Cerebellar cortex (tissue), 1 donor: ENCODE data around the gene TXNDC17.
"Not testable (repeated sequence)": the region's sequence is repeated elsewhere in the genome, so short reads cannot be mapped to it uniquely, and the experiment has no call there.

Source experiments
- DNase-seq: peaks from one replicate; pipeline ENCODE4 v3.0.0-alpha.2; 2015; ENCODE audit warnings: low spot score

TXNDC17 gene

DNA sequence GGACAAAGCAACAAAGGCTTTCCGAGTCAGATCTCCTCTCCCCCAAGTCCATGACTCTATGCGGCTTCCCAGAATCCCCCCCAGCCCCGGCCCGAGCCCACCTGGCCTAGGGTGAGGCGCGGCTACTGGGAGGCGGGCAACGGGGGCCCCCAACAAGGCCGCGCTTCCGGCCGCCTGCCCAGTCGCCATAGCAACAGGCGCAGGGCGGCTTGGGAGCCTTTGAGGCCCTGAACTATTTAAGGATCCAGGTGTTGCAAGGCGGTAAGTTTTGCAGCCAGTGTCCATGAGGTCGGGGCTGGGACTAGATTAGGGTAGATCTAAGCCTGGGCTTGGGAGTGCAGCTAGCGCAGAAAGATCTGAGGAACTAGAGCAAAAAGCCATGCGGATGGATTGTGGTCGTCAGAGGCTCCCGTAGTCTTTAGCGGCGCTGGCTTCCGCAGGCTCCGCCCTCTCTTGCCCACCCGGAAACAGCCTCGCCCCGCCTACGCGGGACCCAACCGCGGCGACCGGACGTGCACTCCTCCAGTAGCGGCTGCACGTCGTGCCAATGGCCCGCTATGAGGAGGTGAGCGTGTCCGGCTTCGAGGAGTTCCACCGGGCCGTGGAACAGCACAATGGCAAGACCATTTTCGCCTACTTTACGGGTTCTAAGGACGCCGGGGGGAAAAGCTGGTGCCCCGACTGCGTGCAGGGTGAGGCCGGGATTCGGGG lies at the start of gene TXNDC17, which contains the start of gene KIAA0753:
Gene TXNDC17, plus strand, starts transcription at position 525 of the 711 bp plus-strand sequence. Its CDS starts 23 bp downstream, at position 548.
Gene KIAA0753, minus strand, starts transcription at position 176 of the 711 bp plus-strand sequence. CDS start 5,608 bp downstream, outside the sequence.
- DNase-seq = peak; percentile 86

DNA sequence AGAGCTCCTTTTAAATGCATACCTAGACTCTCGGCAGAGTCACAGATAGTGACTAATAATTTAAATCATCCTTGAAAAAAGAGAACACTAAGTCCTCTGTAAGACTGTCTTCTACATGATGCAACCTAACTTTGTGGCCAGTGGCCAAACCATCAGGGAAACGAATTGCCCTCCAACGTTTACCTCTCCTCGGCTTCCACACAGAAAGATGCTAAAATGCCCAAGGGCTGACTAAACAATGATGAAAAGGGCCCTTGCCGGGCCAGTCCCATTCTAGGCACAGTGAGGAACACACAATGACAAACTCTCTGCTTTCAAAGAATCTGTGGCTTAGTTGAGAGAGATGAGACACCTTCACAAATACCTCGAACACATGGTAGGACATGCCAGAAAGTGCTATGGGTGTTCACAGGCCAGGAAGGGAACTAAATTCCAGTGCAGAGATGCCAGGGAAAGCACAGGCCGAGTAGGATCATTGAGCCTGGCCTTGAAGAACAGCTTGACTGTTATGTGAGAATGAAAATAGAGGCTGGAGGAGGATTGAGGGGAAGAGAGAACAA lies 49.2 kb upstream of the TXNDC17 start:
- DNase-seq = no peak

DNA sequence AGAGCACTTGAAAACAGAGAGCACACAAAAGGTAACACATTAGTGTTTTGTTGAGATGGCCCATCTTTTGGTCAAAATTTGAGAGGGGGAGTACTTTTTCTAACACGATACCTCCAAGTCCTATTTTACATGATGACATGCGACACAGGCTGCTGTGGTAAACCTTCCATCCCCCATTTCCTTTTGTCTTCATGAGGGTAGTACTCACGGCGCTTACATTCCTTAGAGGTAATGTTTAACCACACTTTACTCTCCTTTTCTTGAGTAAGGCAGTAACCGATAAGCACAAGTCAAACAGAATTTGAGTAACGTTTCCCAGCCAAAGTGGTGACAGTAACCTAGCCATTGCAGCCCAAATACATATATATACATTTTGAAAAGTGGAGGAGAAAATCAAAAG lies 48.7 kb upstream of the TXNDC17 start:
- DNase-seq = no peak

DNA sequence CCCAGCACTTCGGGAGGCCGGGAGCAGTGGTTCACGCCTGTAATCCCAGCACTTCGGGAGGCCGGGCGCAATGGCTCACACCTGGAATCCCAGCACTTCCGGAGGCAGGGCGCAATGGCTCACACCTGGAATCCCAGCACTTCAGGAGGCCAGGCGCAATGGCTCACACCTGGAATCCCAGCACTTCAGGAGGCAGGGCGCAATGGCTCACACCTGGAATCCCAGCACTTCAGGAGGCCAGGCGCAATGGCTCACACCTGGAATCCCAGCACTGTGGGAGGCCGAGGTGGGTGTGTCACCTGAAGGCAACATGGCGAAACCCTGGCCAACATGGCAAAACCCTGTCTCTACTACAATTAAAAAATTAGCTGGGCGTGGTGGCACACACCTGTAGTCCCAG lies 47.5 kb upstream of the TXNDC17 start:
- DNase-seq = not testable (repeated sequence)

DNA sequence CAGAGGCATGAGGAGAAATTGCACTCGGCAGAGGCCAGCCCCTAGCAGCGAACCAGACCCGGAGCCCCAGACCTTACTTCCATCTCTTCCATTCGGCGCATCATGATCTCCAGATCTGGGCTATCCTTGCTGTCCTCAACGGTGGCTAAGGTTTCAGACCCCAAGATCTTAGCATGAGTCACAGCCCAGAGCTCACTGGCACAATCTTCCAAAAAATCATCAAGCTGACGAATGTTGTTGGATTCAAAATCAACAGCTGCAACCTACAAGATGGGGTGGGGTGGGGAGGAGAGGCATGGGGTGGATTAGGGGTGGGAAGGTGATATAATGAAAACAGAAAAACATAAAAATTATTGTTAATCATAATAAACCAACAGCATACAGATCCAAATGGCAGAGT lies 44.8 kb upstream of the TXNDC17 start:
- no peak for DNase-seq

DNA sequence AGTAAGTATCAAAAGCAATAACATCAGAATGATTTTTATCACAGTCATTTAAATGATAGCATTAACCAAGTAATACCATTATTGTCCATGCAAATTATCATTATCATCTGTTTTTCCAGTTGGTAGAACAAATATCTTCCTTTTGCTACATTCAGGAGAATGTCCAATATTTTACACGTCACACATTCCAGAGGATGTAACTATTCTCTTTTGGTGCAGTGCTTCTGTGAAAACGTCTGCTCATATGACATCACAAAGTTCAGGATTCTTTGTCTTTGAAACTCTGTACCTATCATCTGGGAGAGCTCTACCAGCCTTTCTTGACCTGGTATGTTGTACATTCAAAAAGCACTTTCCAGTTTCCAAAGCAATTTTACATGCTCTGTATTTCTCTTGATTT lies 44.3 kb upstream of the TXNDC17 start:
- no peak for DNase-seq

DNA sequence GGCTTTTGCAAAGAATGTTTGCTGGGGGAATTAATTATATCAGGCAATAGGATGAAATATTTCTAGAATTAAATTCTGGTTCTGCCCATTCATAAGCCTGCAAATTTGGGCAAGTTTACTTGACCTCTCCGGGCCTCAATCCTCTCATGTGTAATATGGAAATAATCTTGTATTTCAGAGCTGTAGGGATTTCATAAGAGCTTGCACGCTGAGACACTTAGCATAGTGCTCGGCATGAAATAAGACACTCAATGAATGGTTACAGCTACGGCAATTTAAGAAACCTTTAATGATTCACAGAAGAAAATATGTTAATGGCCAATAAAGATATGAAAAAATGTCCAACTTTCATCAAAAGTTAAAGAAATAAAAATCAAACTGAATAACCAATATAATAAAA lies 43.9 kb upstream of the TXNDC17 start:
- DNase-seq = no peak

DNA sequence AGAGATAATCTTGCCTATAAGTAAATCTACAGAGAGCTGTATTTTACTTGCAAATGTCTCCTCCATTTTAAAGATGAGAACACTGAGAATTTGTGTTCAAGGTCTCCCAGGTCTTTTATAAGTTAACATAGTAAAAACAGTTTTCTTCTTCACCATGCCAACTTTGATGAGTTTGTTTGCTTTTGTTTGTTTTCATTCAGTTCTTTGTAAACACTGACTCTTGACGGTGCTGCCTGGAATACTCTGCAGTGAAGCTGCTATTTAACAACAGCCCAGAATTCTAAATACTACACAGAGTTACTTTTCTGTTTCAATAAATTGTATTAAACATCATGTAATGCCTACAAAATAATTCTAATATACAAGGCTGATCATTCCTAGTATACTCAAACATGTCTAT lies 43.1 kb upstream of the TXNDC17 start:
- DNase-seq = no peak

DNA sequence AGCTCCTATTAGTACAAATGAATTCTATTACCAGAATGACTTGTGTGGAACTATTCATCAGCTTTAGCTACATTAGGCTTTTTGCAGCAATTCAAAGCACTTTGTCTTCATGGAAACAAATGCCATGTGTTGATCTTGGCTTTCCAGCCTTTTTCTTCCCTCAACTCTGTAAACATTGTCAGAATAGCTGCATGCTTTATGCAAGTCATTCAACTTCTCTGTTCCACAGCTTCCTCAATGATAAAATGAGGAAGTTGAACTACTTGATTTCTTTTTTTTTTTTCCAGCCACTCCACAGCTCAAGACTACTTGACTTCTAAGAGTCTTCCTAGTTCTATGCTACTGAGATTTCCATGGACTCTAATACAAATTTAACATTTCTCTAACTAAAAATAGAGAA lies 41.5 kb upstream of the TXNDC17 start:
- no peak for DNase-seq

DNA sequence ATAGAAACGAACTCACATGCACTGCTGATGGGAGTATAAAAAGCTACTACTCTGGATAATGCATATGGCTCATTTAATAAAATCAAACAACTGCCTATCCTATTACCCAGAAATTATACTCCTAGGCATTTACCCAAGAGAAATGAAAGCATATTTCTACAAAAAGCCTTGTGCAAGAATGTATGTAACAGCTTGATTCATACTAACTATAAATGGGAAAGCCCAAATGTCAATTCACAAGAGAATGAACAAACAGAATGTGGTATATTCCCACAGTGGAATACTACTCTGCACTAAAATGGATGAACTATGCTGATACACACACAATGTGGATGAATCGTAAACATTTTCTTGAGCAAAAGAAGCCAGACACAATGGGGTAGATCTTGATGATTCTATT lies 38.7 kb upstream of the TXNDC17 start:
- no peak for DNase-seq

DNA sequence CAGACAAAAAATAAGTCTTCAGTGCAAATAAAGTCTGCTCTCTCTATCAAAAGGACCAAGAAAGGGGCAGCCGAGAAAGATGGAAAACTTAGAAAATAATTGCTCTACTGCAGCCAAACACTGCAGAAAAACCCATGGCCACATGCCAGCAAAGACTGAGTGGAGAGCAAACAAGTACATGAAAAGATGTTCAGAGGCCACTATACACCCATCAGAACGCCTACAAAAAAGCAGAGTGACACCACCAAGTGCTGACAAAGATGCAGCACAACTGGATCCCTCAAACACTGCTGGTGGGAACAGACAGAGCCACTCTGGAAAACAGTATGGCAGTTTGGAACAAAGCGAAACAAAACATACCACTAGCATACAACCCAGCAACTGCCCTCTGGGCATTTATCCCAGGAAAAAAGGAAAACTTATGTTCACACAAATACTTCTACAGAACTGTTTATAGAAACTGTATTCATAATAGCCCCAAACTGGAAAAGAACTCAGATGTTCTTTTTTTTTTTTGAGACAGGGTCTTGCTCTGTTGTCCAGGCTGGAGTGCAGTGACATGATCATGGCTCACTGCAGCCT lies 37.0 kb upstream of the TXNDC17 start:
- peak; percentile 5 for DNase-seq

DNA sequence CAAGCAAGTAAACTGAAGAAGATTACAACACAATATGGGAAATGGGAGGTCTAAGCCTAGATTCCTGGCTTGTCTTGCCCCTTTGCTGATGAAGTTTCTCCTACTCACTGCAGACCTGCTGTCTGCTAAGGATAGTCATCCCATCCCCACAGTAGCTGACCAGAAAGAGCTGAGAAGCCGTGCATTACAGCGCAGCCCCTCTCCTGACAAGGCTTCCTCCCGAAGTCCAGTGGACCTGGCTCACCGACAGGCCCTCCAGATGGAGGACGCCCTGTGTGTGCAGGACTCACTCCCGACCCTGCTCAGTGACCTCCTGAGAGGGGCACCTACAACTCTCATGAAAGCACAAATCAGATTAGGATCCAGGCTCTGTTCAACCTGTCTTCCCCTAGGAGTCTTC lies 35.7 kb upstream of the TXNDC17 start:
- no peak for DNase-seq

DNA sequence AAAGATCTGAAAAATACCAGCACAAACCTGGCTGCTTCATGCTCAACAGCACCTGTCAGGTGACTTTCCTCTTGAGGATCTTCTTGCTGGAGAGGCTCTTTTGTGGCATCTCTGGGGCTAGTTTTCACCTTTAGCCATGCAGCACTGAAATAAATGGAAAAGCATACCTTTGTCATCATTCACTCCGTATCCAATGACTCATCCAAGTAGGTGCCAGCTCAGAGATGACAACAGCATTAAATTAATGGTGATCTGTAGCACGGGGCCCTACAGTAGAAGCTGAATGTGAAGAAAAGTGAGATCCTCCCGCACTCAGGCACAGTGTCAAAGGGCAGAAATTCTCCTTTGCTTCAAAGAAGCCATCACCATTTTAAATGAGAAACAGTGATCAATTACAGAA lies 32.5 kb upstream of the TXNDC17 start:
- DNase-seq = no peak

DNA sequence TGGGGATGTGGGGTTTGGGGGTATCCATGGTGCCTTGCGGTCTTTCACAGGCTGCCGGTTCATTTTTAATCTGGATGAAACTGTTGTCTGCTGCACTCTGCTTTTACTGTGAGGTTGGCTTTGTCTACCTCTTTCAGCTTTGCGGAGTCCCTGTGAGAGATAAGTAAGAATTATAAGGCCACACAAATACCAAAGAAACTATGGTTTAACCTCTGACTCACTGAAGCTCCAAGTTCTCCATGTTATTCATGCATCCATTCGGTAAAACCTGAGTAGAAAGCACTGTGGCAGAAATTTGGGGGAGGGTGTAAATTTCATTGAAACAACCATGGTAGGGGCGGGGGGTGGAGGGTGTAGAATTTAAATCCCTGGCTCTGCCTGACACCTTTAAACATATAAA lies 30.8 kb upstream of the TXNDC17 start:
- no peak for DNase-seq

DNA sequence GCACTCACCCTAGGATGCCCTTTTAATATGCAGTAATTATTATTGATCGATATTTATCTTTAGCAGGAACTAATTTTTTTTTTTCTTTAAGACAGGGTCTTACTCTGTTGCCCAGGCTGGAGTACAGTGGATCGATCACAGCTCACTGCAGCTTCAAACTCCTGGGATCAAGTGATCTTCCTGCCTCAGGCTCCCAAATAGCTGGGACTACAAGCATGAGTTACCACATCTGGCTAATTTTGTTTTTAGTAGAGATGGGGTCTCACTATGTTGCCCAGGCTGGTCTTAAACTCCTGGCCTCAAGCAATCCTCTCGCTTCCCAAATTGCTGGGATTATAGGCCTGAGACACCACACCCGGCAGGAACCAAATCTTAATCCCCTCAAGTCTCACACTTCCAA lies 29.6 kb upstream of the TXNDC17 start:
- DNase-seq = no peak

DNA sequence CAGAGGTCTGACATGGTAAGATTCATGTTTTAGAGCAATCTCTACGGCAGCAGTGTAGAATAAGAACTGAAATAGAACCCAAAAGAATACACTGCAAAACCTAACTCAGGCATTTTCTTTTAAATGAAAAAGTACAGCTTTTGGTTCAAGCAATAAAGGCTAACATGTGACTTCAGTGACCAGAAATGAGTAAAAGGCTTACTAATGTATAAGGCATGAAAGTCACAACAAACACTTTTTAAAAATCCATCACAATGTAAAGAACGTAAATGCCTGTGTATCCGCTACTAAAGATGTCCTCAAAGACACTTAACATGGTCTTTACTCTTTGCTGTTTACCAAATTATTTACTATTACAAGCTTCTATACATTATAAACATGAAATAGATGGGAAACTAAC lies 16.9 kb upstream of the TXNDC17 start:
- no peak for DNase-seq

DNA sequence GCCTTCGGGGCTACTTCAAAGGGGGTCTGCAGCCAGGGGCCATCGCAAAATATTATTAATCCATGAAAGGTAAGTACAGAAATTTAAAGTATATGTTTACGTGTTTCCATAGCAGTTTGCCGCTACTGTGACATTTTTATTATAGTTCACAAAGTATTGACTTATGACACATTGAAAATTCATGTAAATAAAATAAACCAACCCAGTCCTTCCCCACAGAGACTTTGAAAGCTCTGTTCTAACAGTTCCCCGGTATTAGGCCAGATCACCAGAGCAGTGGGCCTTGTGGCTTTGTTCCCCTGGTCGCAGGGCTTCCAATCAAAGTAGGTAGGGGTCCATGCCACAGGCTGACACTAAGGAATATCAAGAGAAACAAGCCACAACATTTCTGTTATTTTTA lies 14.2 kb upstream of the TXNDC17 start:
- no peak for DNase-seq

DNA sequence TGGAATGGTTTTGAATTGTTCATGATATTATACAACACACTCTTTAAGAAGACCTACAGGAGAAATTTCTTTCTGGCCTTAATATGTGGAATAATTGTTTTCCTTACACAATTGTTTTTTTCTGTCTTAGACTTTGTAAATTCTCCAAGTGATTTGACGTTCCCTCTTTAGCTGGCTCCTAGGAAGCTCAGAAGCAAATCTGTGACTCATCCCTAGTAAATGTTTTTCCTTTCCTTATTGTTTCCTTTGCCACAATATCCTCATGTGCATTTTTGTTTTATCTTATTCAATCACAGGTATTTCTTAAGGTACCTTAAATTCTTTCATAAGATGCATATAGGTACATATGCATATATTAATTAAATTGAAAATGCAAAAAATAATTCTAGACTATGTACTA lies 13.8 kb upstream of the TXNDC17 start:
- DNase-seq = no peak

DNA sequence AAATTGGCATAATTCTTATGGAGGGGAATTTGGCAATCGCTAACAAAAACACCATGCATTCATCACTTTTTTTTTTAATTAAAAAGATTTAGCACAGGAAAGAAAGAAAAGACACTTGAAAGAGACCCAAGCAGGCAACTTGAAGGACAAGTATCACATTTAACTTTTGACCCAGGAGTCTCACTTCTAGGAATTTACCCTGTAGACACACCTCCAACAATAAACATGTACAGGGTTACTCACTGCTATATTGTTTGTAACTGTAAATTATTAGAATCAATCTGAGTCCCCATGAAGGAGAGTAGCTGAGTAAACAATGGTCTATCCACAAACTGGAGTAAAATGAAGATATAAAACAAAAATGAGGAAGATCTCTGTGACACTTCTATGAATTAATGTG lies 10.5 kb upstream of the TXNDC17 start:
- no peak for DNase-seq

DNA sequence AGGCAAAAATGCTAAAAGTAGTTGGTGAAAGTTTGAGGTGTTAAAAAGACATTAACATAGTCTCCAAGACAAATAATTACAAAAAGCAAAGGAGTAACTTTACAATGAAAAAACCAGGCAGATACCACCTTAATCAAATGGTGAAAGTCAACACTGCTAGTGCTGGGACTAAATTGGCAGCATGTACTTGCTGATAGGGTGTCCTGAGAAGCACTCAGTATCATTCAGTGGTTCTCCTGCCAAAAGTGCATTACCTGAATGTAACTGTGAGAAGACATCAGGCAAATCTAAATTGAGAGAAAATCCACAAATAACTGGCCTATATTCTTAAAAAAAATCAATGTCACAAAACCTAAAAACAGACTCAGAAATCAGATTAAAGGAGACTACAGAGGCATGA lies 8.3 kb upstream of the TXNDC17 start:
- no peak for DNase-seq

DNA sequence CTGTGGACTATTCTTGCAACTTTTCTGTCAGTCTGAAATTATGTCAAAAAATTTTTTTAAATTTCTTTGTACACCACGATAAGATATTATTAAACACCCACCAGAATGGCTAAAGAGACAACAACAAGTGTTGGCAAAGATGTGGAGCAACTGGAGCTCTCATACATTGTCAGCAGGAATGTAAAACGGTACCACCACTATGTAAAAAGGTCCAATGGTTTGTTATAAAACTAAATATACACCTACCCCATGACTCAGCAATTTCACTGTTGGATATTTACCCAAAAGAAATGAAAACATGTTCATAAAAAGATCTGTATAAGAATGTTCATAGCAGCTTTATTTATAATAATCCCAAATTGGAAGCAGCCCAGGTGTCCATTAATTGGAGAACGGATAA lies 7.6 kb upstream of the TXNDC17 start:
- no peak for DNase-seq

DNA sequence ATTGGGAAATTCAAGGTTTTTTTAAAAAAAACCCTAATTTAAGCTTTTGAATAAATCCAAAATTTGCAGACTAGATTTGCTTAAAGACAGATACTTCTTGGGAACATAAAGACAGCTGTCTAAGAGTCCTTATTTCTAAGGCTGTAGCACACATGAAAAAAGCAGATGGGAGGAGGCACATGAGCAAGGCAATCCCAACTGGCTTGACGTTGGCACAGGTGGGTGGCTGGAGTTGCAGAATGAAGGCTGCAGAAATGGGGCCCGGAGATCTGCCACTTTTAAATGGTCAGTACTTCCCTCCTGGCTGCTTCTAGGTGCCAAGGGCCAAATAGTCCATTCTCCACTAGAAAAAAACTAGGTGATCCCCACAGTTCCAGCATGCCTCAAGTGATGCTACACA lies 4.8 kb upstream of the TXNDC17 start:
- no peak for DNase-seq

DNA sequence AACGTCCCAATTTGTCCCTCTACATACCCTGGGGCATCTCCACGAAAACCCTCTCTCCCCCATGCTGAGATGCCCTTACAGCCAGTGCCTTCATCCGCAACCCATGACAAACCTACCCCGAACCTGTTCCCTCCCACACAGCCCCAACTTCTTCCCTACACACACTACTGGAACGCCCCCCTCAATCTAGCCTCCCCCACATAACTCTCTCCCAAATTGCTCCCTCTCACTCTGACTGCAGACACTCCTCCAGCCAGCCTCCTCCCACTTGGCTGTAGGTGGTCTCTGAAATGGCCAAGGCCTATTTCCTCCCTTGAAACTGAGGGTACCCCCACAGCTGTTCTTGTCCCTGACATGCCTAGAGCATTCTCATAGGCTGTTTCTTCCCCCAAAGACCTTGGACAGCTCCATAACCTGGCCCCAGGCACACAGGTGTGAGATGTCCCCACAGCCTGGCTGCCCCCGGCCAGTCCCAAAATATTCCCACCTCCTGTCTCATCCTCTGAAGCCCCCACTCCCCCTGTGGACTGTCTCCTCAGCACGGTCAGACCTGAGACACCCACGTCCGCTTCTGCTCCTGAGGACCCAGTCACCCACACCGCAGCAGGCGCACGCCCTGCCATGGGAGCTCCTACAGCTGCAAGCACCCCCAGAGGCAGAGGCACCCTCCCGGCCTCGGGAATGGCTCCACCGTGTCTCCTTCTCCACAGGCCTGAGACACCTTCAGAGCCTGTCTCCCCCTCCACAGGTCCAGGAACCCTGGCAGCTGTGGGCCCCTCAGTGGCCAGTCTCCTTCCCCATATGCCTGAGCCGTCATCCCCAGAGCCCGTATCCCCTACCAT lies 4.0 kb upstream of the TXNDC17 start:
- DNase-seq = no peak
